ENCODE results near the gene LONRF2. TPM values are rescaled to one million over a fixed set of nuclear protein-coding genes. Genes with fewer than 3 reads are reported as not detected.

Gene LONRF2
- total RNA-seq, 1 donor from 2014 or later, result 1.7 TPM

DNA sequence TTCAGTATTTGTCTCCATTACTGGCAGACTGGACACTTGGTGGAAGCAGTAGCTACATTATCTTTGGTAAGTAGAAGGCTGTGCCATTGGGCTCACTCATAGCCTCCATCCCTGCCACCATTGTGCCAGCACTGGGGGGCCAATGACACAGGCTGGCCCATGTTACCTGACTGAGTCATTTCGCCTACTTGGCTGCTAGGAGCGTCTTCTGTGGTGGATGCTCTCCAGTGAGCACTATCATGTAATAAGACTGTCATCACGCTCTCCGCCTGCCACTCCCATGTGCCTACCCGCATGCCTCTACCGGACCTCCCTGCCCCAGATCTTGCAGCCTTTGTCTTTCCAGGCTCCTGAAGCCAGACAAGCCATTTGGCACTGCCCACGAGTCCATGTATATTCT, 56.2 kb downstream of the LONRF2 start:
- Mint-ChIP-seq H3K4me1 (ENCODE audit: low read depth) (peaks cover 2% of the 10 kb centered on the region), H3K27ac (ENCODE audit: unreplicated experiment) (no peak overlapping the region), H3K4me3 (ENCODE audit: unreplicated experiment) (no peak overlapping the region), H3K27me3 (ENCODE audit: low read depth) (peaks cover 4% of the 10 kb centered on the region), H3K9me3 (ENCODE audit: low read depth) (no peaks in the 10 kb centered on the region), H3K36me3 (ENCODE audit: low read depth) (no peaks in the 10 kb centered on the region)
- TF ChIP-seq, protein P1, sequence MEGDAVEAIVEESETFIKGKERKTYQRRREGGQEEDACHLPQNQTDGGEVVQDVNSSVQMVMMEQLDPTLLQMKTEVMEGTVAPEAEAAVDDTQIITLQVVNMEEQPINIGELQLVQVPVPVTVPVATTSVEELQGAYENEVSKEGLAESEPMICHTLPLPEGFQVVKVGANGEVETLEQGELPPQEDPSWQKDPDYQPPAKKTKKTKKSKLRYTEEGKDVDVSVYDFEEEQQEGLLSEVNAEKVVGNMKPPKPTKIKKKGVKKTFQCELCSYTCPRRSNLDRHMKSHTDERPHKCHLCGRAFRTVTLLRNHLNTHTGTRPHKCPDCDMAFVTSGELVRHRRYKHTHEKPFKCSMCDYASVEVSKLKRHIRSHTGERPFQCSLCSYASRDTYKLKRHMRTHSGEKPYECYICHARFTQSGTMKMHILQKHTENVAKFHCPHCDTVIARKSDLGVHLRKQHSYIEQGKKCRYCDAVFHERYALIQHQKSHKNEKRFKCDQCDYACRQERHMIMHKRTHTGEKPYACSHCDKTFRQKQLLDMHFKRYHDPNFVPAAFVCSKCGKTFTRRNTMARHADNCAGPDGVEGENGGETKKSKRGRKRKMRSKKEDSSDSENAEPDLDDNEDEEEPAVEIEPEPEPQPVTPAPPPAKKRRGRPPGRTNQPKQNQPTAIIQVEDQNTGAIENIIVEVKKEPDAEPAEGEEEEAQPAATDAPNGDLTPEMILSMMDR (IDR thresholded peaks at IDR 0.05), result no peak
- DNase-seq (ENCODE audit: low spot score), result no peak

DNA sequence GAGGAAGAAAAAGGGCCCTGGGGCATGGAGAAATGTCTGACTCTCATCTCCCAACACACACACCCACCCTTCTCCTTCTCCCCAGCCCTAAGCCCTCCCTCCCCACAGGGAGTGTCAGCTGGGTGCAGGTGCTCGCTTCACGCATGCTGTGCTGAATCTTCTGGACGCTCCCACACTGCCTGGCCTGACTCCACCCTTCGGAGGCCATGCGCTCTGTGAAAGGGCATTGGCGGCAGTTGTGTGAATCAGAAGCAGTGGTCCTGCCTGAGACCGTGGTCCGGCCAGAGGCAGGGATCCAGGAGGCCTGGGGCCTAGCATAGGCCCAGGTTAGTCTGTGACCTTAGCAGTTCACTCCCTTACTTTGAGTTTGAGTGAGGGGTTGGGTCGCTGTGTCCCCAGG, 57.1 kb downstream of the LONRF2 start:
- Mint-ChIP-seq H3K9me3 (ENCODE audit: low read depth) (no peaks in the 10 kb centered on the region), H3K27me3 (ENCODE audit: low read depth) (peaks cover 4% of the 10 kb centered on the region), H3K4me1 (ENCODE audit: low read depth) (peaks cover 6% of the 10 kb centered on the region), H3K4me3 (ENCODE audit: unreplicated experiment) (no peak overlapping the region), H3K36me3 (ENCODE audit: low read depth) (no peaks in the 10 kb centered on the region), H3K27ac (ENCODE audit: unreplicated experiment) (no peak overlapping the region)
- no peak for DNase-seq (ENCODE audit: low spot score)
- TF ChIP-seq, protein P1 (IDR thresholded peaks at IDR 0.05), result no peak

GRCh38 chr2:100264651-100265050, 57.6 kb downstream of the LONRF2 start:
- no peak for DNase-seq (ENCODE audit: low spot score)
- H3K27ac Mint-ChIP-seq (ENCODE audit: unreplicated experiment), result no peak overlapping the region
- peaks cover 6% of the 10 kb centered on the region for H3K4me1 Mint-ChIP-seq (ENCODE audit: low read depth)
- H3K36me3 Mint-ChIP-seq (ENCODE audit: low read depth), result no peaks in the 10 kb centered on the region
- H3K27me3 Mint-ChIP-seq (ENCODE audit: low read depth), result peaks cover 4% of the 10 kb centered on the region
- H3K9me3 Mint-ChIP-seq (ENCODE audit: low read depth), result no peaks in the 10 kb centered on the region
- TF ChIP-seq, protein P1 (IDR thresholded peaks at IDR 0.05), result no peak
- H3K4me3 Mint-ChIP-seq (ENCODE audit: unreplicated experiment), result no peak overlapping the region

DNA sequence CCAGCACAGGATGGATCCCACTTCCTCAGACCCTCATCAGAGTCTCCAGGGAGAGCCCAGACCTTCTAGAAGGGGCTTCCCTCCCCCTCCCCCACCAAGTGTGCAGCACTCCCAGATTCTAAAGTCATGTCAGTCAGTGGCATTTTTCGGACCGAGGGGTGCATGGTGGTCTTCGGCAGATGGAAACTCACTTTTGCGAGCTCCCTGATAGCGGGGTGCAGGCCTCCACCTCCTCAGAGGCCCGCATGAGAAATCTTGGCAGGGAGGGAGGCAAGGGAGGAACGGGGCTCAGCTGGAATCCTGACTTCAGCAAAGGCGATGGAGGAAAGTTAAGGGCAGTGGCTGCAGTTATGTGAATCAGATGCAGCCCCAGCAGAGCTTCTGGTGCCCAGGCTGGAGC, 58.2 kb downstream of the LONRF2 start:
- TF ChIP-seq, protein P1 (IDR thresholded peaks at IDR 0.05), result no peak
- H3K36me3 Mint-ChIP-seq (ENCODE audit: low read depth), result no peaks in the 10 kb centered on the region
- H3K27ac Mint-ChIP-seq (ENCODE audit: unreplicated experiment), result no peak overlapping the region
- peaks cover 2% of the 10 kb centered on the region for H3K27me3 Mint-ChIP-seq (ENCODE audit: low read depth)
- H3K4me1 Mint-ChIP-seq (ENCODE audit: low read depth), result peaks cover 6% of the 10 kb centered on the region
- no peaks in the 10 kb centered on the region for H3K9me3 Mint-ChIP-seq (ENCODE audit: low read depth)
- no peak for DNase-seq (ENCODE audit: low spot score)
- no peak overlapping the region for H3K4me3 Mint-ChIP-seq (ENCODE audit: unreplicated experiment)

DNA sequence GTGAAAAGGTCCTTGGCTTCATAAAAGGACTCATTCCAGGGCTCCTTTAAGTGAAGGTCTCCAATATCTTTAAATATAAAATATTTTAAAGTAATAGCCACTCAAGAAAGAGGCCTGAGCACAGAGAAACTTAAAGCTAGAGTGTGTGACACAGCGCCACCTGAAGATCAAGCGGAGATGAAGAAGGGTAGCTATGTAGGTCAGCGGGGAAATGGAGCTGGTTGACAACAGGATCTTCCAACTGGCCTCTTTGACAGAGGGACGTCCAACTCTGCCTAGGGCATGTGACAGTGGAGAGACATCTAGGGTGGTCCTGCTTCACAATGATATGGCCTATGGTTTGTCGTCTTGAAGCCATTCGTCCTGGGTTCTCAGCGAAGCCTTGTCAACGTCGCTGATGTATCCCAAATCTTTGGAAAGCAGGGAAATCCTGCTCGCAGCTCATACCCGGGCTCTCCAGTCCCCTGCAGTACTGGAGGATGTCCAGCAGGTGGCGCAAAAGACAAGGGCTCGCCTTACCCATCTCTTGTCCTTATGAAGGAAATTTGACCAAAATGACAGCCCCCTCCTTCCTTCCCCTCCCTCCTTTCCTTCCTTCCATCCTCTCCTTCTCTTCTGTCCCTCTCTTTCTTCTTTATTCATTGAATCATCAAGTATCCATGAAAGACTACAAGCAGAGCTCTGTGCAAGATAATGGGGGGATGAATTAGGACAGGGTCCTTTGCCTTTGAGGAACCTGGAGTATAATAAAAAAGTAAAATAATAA, 59.6 kb downstream of the LONRF2 start:
- H3K36me3 Mint-ChIP-seq (ENCODE audit: low read depth), result no peaks in the 10 kb centered on the region
- DNase-seq (ENCODE audit: low spot score), result no peak
- no peak overlapping the region for H3K27ac Mint-ChIP-seq (ENCODE audit: unreplicated experiment)
- TF ChIP-seq, protein P1 (IDR thresholded peaks at IDR 0.05), result peak; percentile 97
- H3K9me3 Mint-ChIP-seq (ENCODE audit: low read depth), result no peaks in the 10 kb centered on the region
- no peaks in the 10 kb centered on the region for H3K27me3 Mint-ChIP-seq (ENCODE audit: low read depth)
- H3K4me3 Mint-ChIP-seq (ENCODE audit: unreplicated experiment), result peak overlapping the region; percentile 34
- H3K4me1 Mint-ChIP-seq (ENCODE audit: low read depth), result peaks cover 13% of the 10 kb centered on the region
